K562 (cell line): Measurements from ENCODE around the gene NEURL1. TPM values are rescaled to one million over a fixed set of nuclear protein-coding genes. Genes with fewer than 3 reads are reported as not detected.

ENCODE experiments used
- ATAC-seq: fragments of 200-7000 bp; cut with Tn5 transposase; 3 replicates; pipeline ENCODE4 v1.9.1; 2020; ENCODE audit warnings: moderate library complexity
- BruUV-seq: library from RNA; stranded (reverse); fragments of 400-500 nt; replicated peaks from 2 replicates; lab custom pipeline; 2021; lab: Mats Ljungman, UMichigan
- CTCF ChIA-PET: fragments of 300-600 bp; formaldehyde crosslinking; extraction: SDS; loops from one replicate; lab custom pipeline; 2021; ENCODE audit warnings: low intra/inter-chr PET ratio; lab: Yijun Ruan, JAX
- POLR2A ChIA-PET: fragments of 300-600, 350-650 bp; sonication (Branson Sonifier 250); formaldehyde crosslinking; extraction: SDS; loops from one replicate; lab custom pipeline; 2021; ENCODE audit warnings: antibody characterized with exemption, inconsistent platforms; lab: Yijun Ruan, JAX
- DNase-seq, 4 experiments: peaks; one replicate each; pipeline versions ENCODE4 v3.0.0 to v3.0.0-alpha.2; 2011 to 2018; ENCODE audit warnings: low spot score in 3 of 4, mixed read lengths in 3 of 4; ENCODE audit errors: extremely low read depth in 1 of 4
- FAIRE-seq: peaks from 2 replicates; lab custom pipeline; 2011; peaks lifted over from hg19 to GRCh38; lab: Jason Lieb, UNC
- H2AFZ ChIP-seq: 2 replicates; pipeline ENCODE4 v1.6.0; 2011; ENCODE audit warnings: low read depth, low read length, control low read depth, inconsistent platforms
- H3K27ac ChIP-seq: fragments of 200-600 bp; 3 replicates; pipeline ENCODE4 v1.8.0; 2011; ENCODE audit warnings: low read depth, mild to moderate bottlenecking, control low read depth, inconsistent platforms, low read length, moderate library complexity, mixed read lengths; ENCODE audit errors: extremely low read depth
- H3K27me3 ChIP-seq, 2 experiments: fragments of 300-600 bp in 1 of 2; 2 replicates in 1 of 2; 3 replicates in 1 of 2; pipeline versions ENCODE4 v1.6.0 to v1.8.0; 2011; ENCODE audit warnings: inconsistent platforms in 2 of 2, low read length in 2 of 2, mild to moderate bottlenecking in 1 of 2, mixed read lengths in 1 of 2, moderate library complexity in 1 of 2; ENCODE audit not compliant: control insufficient read depth in 2 of 2, insufficient read depth in 2 of 2
- H3K36me3 ChIP-seq: fragments of 300-600 bp; 3 replicates; pipeline ENCODE4 v1.8.0; 2011; ENCODE audit warnings: mild to moderate bottlenecking, low read length, inconsistent platforms; ENCODE audit not compliant: control insufficient read depth, insufficient read depth
- H3K4me1 ChIP-seq, 2 experiments: fragments of 200-600 bp in 1 of 2; replicated peaks in 1 of 2; 2 replicates in 1 of 2; 3 replicates in 1 of 2; pipeline versions ENCODE4 v1.5.1 to v1.8.0; 2011; ENCODE audit warnings: inconsistent platforms in 2 of 2, low read length in 2 of 2, mild to moderate bottlenecking in 1 of 2, mixed read lengths in 1 of 2, moderate library complexity in 1 of 2; ENCODE audit not compliant: control insufficient read depth in 2 of 2, insufficient read depth in 2 of 2
- H3K4me2 ChIP-seq: 2 replicates; pipeline ENCODE4 v1.6.1; 2011; ENCODE audit warnings: low read length, control low read depth, inconsistent platforms, mixed read lengths; ENCODE audit not compliant: insufficient read depth
- H3K4me3 ChIP-seq: fragments of 200-600 bp; sonication (generic), shearing (Covaris generic); 2 replicates; pipeline ENCODE4 v1.5.1; 2016; ENCODE audit warnings: control low read depth, inconsistent platforms
- H3K79me2 ChIP-seq: fragments of 200-600 bp; 3 replicates; pipeline ENCODE4 v1.8.0; 2011; ENCODE audit warnings: low read length, inconsistent platforms; ENCODE audit not compliant: control insufficient read depth, insufficient read depth
- H3K9ac ChIP-seq, 2 experiments: 2 replicates each; pipeline versions ENCODE4 v1.6.0 to v1.6.1; 2011; ENCODE audit warnings: low read depth in 2 of 2, low read length in 2 of 2, control low read depth in 1 of 2, inconsistent platforms in 1 of 2, mild to moderate bottlenecking in 1 of 2, mixed read lengths in 1 of 2; ENCODE audit not compliant: insufficient read depth in 1 of 2
- H3K9me1 ChIP-seq: one replicate; pipeline ENCODE4 v1.6.0; 2011; ENCODE audit warnings: inconsistent platforms, mild to moderate bottlenecking, low read length, moderate library complexity; ENCODE audit not compliant: control insufficient read depth, insufficient read depth
- H3K9me3 ChIP-seq: replicated peaks from 2 replicates; pipeline ENCODE4 v1.5.1; 2011; ENCODE audit warnings: low read depth, low read length, inconsistent platforms; ENCODE audit not compliant: control insufficient read depth, insufficient read depth
- H4K20me1 ChIP-seq: replicated peaks from 2 replicates; pipeline ENCODE4 v1.6.1; 2011; ENCODE audit warnings: low read length, inconsistent platforms, mixed read lengths; ENCODE audit not compliant: control insufficient read depth, insufficient read depth
- ETS2 ChIP-seq: IDR thresholded peaks from 2 replicates; pipeline ENCODE4 v1.6.1; 2016; ENCODE audit warnings: borderline replicate concordance, missing genetic modification characterization, mild to moderate bottlenecking, moderate library complexity, missing compliant biosample characterization; ENCODE audit not compliant: poor library complexity, severe bottlenecking
- PRMT5 ChIP-seq: sonication (generic); formaldehyde crosslinking; IDR thresholded peaks from 2 replicates; pipeline ENCODE4 v1.5.0; 2020; ENCODE audit warnings: missing genetic modification reagents
- SIN3A ChIP-seq, 2 experiments: fragments of 150-350 bp in 1 of 2; IDR thresholded peaks; 2 replicates each; pipeline ENCODE4 v1.6.1; 2011 to 2016; ENCODE audit warnings: borderline replicate concordance in 2 of 2, low read depth in 2 of 2, low read length in 2 of 2, mild to moderate bottlenecking in 2 of 2, moderate library complexity in 2 of 2; ENCODE audit not compliant: control insufficient read depth in 1 of 2
- ZNF134 ChIP-seq: fragments of 250-450 bp; sonication (Bioruptor Pico); conservative IDR thresholded peaks from 2 replicates; pipeline ENCODE4 v1.4.0; 2020
- ZNF436 ChIP-seq: fragments of 250-450, 450-650 bp; sonication (Bioruptor Pico); formaldehyde crosslinking; IDR thresholded peaks from 2 replicates; pipeline ENCODE4 v1.7.0; 2020; ENCODE audit warnings: mild to moderate bottlenecking
- WGBS: fragments of 100-300 bp; shearing (Covaris generic); methylation state at CpG from one replicate; pipeline ENCODE4 v1.1.6; 2016; ENCODE audit warnings: low coverage, mixed read lengths; ENCODE audit not compliant: insufficient coverage; ENCODE audit errors: missing lambda C conversion rate; 5-methylcytosine and 5-hydroxymethylcytosine counted together
- in situ Hi-C: fragments of 300-500 bp; cut with MboI; formaldehyde crosslinking; loops from 4 replicates; pipeline ENCODE4 v1.15.0; 2018; ENCODE audit warnings: inconsistent platforms, mixed read lengths
- intact Hi-C: fragments of 100-400 bp; cut with micrococcal nuclease; formaldehyde crosslinking; loops from 2 replicates; pipeline ENCODE4 v1.14.2; 2022
- polyA plus RNA-seq, 8 experiments: library from polyadenylated mRNA; depleted of rRNA in 4 of 8; stranded (reverse) in 5 of 8; unstranded in 3 of 8; fragments of >200 nt; fragmentation: Nextera tagmentation in 2 of 8; fragmentation: Illumina TruSeq in 1 of 8; extraction: Ambion mirVana in 2 of 8; extraction: Trizol in 1 of 8; gene quantifications; 2 replicates each; pipeline versions ENCODE4 v1.2.1 to v1.2.3, GENCODE V29; 2011 to 2014; ENCODE audit warnings: inconsistent platforms in 1 of 8, missing spikeins in 1 of 8
- total RNA-seq, 7 experiments: library from RNA; depleted of rRNA in 6 of 7; stranded (reverse); fragments of >200 nt in 6 of 7; fragmentation: Illumina TruSeq in 2 of 7; extraction: Trizol in 2 of 7; gene quantifications; 2 replicates each; pipeline versions ENCODE4 v1.2.1 to v1.2.3, GENCODE V29; 2011 to 2021; ENCODE audit warnings: low replicate concordance in 1 of 7

Gene NEURL1
- total and polyA plus RNA-seq, 9 of the 15 experiments (the other 6 are each of a cell fraction or from before 2014, with no cell fraction given), result 0.01 to 0.45 (median 0.16) TPM; not detected in 5

- no peaks in the 10 kb centered on the region for H3K9me3 ChIP-seq
- in situ Hi-C loops (no loop called here), intact Hi-C loops (no loop called here)
- FAIRE-seq (no peak), DNase-seq (no peak), ATAC-seq (no peak)
- no peak overlapping the region for H3K4me3 ChIP-seq
- H4K20me1 ChIP-seq, result no peaks in the 10 kb centered on the region
- H3K79me2 ChIP-seq, result no peaks in the 10 kb centered on the region
- ChIA-PET CTCF (no interaction called here), POLR2A (interaction anchor here (0.6 kb wide), 1 partner anchor 36 kb away, joined by 3 read pairs; no protein-coding TSS in a partner anchor)
- H3K4me1 ChIP-seq, result peaks cover 0 to 5% of the 10 kb centered on the region in 2 experiments; a peak in 2 of 5 replicates
- BruUV-seq, result no TSS peak
- H2AFZ ChIP-seq, result no peak overlapping the region
- no peaks in the 10 kb centered on the region for H3K36me3 ChIP-seq
- no peak overlapping the region for H3K4me2 ChIP-seq
- no peaks in the 10 kb centered on the region for H3K9me1 ChIP-seq
- TF ChIP-seq ZNF436, result no peak
- TF ChIP-seq ZNF134 (CRISPR knock-in tag), result no peak
- no peak for TF ChIP-seq PRMT5 (CRISPR knock-in tag)
- TF ChIP-seq ETS2 (tag), result no peak
- no peak for TF ChIP-seq SIN3A (IDR thresholded peaks at IDR 0.05; ENCODE audit: borderline replicate concordance in 2 of 2, control insufficient read depth in 1 of 2, low read depth in 2 of 2, low read length in 2 of 2)
- peaks cover 0 to 34% of the 10 kb centered on the region in 2 experiments; a peak in 2 of 5 replicates for H3K27me3 ChIP-seq
- no peak overlapping the region for H3K9ac ChIP-seq
- H3K27ac ChIP-seq, result no peak overlapping the region
- 0% methylated on average over 1 of the region's 1 CpG for WGBS
Observed at GRCh38 chr10:103545366-103545765, 51.9 kb downstream of the NEURL1 start.
